ENCODE measurements around the gene DNHD1. TPM values are rescaled to one million over a fixed set of nuclear protein-coding genes. Genes with fewer than 3 reads are reported as not detected.

The DNHD1 gene
- total RNA-seq, 1 donor from 2014 or later, result 8.2 TPM

GRCh38 chr11:6556139-6556949, 59.3 kb downstream of the DNHD1 start:
- intact Hi-C loops (cut with DNase I), result no loop called here
- no peak for DNase-seq (ENCODE audit: low spot score)

DNA sequence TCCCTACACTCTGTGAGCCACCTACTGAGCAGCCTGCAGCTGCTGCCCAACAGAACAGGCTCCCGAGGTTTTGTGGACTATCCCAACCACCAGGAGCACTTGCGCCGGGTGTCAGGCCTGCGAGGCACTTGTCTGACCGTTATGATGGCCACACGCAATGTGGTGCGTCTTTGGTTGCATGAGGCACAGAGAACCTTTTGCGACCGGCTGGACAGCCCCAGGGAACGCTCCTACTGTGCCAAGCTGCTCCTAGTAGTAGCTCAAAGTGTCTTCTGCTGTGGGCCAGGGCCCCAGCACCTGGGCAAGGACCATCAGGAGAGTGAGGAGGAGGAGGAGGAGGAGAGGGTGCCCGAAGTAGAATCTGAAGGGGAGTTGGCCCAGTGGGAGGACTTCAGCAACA, 60.0 kb downstream of the DNHD1 start:
- DNase-seq (ENCODE audit: low spot score), result no peak
- intact Hi-C loops (cut with DNase I), result no loop called here

DNA sequence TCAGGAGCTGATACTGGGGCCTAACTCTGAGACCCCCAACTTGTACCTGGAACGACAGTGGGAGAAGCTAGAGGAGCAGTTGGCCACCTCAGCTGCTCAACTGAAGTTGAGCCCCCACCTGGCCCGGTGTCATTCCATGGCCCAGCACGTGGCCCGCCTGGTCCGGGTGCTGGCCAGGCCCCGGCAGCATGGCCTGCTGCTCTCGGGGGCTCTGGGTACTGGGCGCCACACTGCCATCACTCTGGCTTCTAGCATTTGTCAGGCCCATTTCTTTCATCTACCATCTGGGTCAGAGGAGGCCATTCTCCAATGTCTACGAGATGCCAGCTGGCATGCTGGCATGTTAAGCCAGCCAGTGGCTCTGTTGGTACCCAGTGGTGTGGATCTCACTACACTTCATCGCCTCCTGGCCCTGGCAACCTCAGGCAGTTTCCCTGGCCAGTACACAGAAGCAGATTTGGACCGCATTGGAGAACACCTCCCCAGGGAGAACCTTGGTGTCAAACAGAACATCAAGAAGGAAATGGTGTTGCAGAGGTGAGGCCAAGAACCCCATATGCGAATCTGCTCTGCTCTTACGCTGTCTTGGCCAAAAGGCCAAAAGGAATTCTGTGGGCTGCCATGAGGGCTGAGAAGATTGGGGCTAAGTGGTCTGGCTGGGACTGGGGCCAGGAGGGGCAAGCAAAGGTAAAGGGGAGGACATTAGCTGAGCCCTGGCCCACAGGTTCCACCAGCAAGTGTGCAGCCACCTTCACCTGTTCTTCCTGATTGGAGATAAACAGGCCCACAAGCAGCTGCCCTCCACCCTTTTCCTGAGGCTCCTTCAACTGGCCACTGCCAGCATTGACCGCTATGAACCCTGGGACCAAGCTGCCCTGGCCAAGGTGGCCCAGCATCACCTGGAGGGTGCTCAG, 60.9 kb downstream of the DNHD1 start:
- intact Hi-C loops (cut with DNase I), result no loop called here
- no peak for DNase-seq (ENCODE audit: low spot score)

DNA sequence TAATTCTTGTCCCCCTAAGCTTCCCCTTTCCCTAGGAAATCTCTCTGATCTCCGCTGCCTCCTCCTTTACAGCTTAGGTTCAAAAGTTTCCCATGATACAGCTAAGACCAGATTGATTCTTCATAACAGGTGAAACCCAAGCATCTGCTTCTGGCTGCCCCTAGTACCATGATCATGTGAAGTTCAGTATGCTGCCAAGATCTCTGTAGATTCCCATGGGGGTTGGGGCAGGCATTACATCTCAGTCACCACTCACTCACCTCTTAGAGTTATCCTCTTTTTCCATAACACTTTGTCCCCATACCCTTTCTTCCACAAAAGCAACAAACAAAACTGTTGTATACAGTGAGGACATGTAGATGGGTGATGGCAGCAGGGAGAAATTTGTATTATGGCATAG, 62.3 kb downstream of the DNHD1 start:
- intact Hi-C loops (cut with DNase I), result no loop called here
- DNase-seq (ENCODE audit: low spot score), result no peak

DNA sequence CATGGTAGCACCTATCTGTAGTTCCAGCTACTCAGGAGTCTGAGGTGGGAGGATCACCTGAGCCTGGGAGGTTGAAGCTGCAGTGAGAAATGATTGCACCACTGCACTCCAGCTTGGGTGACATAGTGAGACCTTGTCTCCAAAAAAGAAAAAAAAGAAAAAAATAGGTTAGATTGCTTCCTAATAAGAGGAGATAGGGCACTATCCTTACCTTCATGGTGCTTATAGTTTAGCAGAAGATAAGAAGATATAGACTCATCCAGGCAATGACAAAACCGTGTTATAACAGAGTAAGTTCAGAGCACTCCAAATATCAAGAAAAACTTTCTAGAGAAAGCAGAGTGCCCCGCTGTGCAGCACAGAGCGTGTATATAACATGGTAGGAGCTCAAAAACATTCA, 64.2 kb downstream of the DNHD1 start:
- DNase-seq (ENCODE audit: low spot score), result no peak
- intact Hi-C loops (cut with DNase I), result no loop called here

GRCh38 chr11:6563121-6563619, 66.1 kb downstream of the DNHD1 start:
- DNase-seq (ENCODE audit: low spot score), result no peak
- intact Hi-C loops (cut with DNase I), result no loop called here

- DNase-seq (ENCODE audit: low spot score), result no peak
- intact Hi-C loops (cut with DNase I), result no loop called here
These were observed 66.6 kb downstream of the DNHD1 start for GRCh38 chr11:6563667-6564066.

- intact Hi-C loops (cut with DNase I), result no loop called here
- DNase-seq (ENCODE audit: low spot score), result no peak
These were observed 68.2 kb downstream of the DNHD1 start for GRCh38 chr11:6565325-6565724.

DNA sequence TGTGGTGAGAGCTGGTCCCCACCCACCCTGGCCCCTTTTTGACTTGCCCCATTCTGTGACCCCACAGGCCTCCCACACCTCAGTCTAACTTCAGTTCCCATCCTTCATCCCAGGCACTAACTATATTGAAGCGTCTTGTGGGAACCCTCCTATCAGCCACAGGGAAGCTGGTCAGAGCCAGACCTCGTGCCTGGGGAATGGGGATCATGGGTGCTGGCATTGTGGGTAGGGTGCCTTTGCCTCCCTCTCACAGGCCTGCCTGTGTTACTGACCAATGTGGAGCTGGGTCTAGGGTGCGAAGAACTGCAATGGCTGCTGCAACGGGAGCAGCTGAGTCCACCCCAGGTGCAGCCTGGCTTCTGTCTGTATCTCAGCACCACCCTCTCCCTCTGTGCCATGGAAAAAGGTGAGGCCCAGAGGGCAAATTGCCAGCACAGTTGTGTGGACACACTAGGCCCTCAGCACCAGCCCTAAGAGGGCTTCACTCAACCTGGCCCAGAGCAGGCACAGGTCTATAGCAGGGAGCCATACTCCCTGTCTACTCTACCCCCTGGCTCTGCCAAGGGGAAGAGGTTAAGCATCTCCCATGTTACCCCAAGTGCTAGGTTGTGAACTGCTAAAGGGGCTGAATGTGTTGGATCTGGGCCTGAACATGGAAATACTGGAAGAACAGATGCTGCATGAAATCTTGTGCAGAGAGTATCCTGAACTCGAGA, 69.1 kb downstream of the DNHD1 start:
- intact Hi-C loops (cut with DNase I), result no loop called here
- no peak for DNase-seq (ENCODE audit: low spot score)

GRCh38 chr11:6566704-6567370, 69.8 kb downstream of the DNHD1 start:
- intact Hi-C loops (cut with DNase I), result no loop called here
- DNase-seq (ENCODE audit: low spot score), result no peak

GRCh38 chr11:6567371-6567745, 70.3 kb downstream of the DNHD1 start:
- no peak for DNase-seq (ENCODE audit: low spot score)
- intact Hi-C loops (cut with DNase I), result no loop called here

- intact Hi-C loops (cut with DNase I), result no loop called here
- no peak for DNase-seq (ENCODE audit: low spot score)
These were observed 71.3 kb downstream of the DNHD1 start for GRCh38 chr11:6568191-6568918.

- DNase-seq (ENCODE audit: low spot score), result no peak
- intact Hi-C loops (cut with DNase I), result no loop called here
These were observed 72.6 kb downstream of the DNHD1 start for GRCh38 chr11:6569706-6570105.

DNA sequence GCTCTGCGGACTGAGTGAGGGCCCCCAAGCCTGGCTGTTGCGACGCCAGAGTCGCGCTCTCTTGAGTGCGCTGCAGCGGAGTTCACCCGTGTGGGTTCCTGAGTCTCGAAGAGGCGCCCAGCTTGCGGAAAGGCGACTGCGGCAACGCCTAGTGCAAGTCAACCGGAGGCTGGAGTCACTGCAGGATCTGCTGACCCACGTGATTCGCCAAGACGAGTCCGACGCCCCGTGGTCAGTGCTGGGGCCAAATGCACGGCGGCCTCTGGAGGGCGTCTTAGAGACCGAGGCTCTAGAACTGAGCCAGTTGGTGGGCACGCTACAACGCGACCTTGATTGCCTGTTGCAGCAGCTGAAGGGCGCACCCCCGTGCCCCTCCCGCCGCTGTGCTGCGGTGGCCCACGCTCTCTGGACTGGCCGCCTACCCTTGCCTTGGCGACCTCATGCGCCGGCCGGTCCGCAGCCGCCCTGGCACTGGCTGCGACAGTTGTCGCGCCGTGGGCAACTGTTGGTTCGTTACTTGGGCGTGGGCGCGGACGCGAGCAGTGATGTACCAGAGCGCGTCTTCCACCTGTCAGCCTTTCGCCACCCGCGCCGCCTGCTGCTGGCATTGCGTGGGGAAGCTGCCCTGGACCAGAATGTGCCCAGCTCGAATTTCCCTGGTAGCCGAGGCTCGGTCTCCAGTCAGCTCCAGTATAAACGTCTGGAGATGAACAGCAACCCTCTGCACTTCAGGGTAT, 73.8 kb downstream of the DNHD1 start:
- intact Hi-C loops (cut with DNase I), result no loop called here
- no peak for DNase-seq (ENCODE audit: low spot score)

- intact Hi-C loops (cut with DNase I), result no loop called here
- no peak for DNase-seq (ENCODE audit: low spot score)
These were observed 74.4 kb downstream of the DNHD1 start for GRCh38 chr11:6571434-6572008.

DNA sequence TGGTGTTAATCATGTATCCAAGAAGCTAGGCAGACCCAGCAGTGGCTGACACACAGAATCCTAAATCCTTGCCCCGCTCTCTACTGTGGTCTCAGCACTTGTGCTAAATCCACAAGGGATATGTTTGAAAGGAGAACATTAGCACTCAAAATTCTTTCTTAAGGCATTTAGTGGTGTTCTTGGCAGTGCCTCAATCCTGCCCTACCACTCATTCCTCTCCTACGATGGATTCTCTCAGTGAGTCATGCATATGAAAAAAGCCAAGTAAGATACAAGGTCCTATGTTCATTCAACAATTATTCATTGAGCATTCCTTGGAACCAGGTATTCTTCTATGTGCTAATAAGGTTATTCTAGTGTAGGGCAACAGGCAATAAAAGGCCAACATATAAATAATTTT, 75.1 kb downstream of the DNHD1 start:
- no peak for DNase-seq (ENCODE audit: low spot score)
- intact Hi-C loops (cut with DNase I), result no loop called here

DNA sequence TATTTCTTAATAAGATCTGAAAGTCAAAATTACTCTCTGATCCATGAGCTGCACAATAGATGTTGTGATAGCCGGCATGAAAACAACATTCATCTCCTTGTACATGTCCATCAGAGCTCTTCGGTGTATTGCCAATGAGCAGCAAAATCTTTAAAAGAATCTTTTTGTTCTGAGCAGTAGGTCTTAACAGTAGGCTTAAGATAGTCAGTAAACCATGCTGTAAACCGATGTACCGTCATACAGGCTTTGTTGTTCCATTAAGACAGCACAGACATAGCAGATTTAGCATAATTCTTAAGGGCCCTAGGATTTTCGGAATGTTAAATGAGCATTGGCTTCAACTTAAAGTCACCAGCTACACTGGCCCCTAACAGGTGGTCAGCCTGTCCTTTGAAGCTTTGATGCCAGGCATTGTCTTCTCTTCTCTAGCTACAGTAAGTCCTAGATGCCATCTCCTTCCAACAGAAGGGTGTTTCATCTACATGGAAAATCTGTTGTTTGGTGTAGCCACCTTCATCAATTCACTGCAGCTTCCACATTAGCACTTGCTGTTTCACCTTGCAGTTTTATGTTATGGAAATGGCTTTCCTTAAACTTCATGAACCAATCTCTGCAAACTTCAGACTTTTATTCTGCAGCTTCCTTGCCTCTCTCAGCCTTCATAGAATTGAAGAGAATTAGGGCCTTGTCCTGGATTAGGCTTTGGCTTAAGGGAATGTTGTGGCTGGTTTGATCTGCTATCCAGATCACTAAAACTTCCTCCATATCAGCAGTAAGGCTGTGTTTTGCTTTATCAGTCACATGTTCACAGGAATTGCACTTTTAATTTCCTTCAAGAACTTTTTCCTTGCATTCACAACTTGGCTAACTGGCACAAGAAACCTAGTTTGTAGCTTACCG, 78.0 kb downstream of the DNHD1 start:
- intact Hi-C loops (cut with DNase I), result no loop called here
- DNase-seq (ENCODE audit: low spot score), result no peak

Measured in cardiac septum (tissue), 1 donor.